NCI-H2227 (cell line): Measurements from ENCODE around the gene LRFN4.

Experiments used
- DNase-seq: peaks from one replicate; lab custom pipeline; 2025; ENCODE audit not compliant: unreplicated experiment; lab: John Stamatoyannopoulos, UW

LRFN4 gene

DNA sequence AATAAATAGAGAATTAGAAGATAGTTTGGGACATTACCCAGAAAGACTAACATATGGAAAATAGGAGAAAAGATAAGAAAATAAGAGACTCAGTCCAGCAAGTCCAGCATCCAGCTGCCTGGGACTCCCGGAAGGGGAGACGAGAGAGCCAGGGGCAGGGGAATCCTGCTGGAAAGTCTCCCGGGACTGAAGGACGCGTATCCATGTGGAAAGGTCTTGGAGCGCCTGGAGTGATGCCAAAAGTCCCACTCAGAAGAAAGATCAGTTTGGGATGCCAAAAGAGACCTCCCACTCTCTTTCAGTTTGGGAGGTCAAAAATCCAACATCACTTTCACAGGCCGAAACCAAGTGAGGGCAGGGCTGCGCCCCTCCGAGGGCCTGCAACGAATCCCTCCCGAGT, 30.7 kb downstream of the LRFN4 start:
- DNase-seq = no peak

- DNase-seq = no peak
Measured at GRCh38 chr11:66888282-66888681, 31.4 kb downstream of the LRFN4 start.

GRCh38 chr11:66889960-66890359, 33.1 kb downstream of the LRFN4 start:
- DNase-seq = no peak

DNA sequence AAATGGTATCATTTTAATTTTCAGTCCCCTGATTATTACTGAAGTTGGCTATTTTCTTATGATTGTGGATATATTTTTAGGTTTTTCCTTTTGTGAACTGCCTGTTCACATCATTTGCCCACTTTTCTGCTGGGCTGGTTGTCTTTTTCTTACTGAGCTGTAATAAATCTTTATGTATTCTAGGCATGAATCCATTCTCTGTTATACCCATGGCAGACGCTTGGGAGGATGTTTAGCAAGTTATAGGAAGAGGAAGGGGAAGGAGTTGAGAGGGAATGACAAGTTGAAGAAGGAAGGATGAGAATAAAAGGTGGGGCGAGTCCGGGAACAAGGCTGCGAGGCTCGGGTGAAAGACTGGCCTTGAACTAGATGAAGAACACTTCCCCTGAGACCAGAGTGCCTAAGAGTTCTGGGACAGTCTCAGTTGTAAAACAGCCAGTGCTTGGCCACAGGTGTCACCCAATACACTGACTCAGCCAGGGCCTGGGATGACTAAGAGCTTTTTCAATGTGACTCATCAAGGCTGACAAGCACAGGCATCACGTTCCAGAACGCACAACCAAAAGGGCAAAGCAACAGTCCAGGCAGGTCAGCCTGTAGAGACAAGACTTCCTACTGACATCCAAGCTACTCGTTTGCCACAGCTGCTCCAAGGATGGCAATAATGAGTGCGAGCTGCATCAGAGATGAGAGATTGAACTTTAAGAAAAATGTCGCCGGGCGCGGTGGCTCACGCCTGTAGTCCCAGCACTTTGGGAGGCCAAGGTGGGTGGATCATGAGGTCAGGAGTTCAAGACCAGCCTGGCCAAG, 35.2 kb downstream of the LRFN4 start:
- no peak for DNase-seq

GRCh38 chr11:66892911-66893310, 36.0 kb downstream of the LRFN4 start:
- DNase-seq = no peak

GRCh38 chr11:66894141-66894540, 37.3 kb downstream of the LRFN4 start:
- no peak for DNase-seq

GRCh38 chr11:66901964-66902390, 45.1 kb downstream of the LRFN4 start:
- no peak for DNase-seq

DNA sequence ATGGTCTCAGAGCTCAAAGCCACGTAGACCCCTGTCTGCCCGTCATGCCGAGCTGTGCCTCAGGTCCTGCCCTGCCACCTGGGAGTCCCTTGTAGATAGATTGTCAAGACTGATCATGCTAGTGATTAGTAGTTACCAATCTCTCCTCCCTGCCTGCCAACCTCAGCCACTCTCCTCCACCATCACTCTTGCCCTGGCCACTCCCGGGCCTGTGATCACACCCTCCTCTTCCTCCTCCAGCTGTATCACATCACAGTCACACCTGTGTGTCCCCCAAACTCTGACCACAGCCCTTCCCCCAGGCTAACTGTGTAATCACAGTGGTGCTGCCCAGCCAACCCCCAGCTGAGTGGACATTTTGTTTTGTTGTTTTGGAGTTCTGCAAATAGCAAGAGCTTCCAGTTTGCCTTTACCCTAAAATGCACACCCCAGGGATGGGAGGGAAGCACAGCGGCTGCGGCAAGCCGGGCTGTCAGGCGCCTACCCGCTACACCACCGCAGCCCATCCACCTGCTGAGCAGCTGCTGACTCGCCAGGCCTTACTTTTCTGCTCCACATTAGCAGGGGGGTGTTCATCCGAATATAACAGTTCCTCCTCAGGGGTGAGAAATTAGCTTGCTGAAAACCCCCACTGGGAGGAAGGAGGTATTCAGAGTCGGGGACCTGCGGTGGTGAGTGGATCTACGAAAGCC, 45.8 kb downstream of the LRFN4 start:
- no peak for DNase-seq

GRCh38 chr11:66904055-66904454, 47.2 kb downstream of the LRFN4 start:
- DNase-seq = no peak

GRCh38 chr11:66904561-66904960, 47.7 kb downstream of the LRFN4 start:
- no peak for DNase-seq

DNA sequence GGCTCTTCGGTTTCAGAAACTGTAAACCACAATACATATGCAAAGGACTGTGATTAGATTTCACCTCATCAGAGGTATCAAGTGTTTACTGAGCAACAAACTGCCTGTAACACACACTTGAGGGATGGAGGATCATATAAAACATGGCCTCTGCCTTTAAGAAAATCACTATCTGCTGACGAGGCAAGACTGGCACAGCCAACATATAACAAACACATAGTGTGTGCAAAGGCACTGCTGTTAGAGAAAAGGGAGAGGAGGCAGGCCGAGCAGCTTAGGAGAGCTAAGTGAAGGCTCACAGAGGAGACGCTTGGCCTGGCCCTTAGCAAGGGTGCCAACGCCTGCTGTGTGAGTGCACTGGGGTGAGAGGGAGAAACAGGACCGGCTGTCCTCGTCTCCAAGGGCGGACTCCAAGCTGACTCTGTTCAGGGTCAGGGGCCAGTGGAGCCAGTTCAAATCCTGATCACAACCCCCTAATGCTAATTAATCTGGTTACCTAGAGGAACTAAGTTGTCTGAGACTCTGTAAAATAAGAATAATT, 48.2 kb downstream of the LRFN4 start:
- no peak for DNase-seq

GRCh38 chr11:66905631-66906030, 48.8 kb downstream of the LRFN4 start:
- DNase-seq = no peak

GRCh38 chr11:66906061-66906733, 49.3 kb downstream of the LRFN4 start:
- DNase-seq = no peak

DNA sequence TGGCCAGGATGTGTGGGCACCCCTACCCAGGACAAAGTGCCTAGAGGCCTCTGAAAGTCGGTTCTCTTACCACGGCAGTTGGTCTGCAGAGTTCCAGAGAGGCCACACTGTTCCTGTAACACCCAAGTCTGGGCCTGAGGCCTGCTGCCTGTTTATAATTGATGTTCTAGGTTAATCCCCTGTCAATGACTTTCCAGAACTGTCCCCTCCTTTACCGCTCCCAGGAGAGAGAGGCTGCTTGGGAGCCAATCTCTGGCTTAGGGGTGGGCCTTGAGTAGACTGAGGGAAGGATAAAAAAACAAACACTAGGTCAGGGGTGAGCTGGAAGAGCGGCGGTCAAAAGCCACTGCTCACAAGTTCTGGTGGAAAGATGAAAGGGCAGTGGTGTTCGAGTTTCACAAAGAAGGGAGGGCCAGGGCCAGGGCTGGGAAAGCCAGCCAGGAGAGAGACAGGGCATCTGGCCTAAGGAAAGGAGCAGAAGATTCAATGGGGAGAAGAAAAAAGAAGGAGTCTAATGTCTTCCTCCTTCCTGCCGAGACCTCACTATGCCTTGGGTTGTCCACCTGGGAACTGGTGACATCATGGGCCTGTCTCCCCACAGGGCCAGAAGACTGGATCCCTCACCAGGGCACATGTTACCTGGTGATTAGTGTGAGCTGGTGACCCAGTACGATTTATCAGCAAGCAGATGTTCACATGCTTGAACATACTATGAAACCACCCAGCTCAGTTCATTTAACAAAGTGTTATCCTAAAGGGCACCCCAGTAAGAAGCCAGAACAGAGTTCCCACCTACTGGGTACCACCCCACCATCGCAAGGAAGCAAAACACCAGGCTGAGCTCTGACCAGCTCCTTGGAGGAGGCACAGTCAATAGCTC, 51.1 kb downstream of the LRFN4 start:
- no peak for DNase-seq

DNA sequence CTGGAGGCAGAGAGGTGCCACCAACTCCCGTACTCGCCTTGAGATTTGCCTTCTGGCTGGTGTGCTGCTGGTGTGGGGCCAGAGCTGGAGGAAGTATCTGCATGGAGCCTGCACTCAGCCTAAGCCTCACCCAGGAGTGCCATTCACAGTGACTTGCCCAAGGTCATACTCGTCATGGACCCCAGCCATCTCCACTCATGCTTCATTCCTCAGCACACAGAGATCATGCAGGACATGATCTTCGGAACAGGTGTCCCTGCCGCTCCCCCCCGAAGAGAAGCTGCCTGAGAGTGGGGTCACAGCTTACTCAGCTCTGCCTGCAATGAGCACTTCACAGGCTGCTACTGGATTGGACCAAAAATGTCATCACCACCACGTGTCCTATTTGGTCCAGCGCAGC, 52.3 kb downstream of the LRFN4 start:
- no peak for DNase-seq

DNA sequence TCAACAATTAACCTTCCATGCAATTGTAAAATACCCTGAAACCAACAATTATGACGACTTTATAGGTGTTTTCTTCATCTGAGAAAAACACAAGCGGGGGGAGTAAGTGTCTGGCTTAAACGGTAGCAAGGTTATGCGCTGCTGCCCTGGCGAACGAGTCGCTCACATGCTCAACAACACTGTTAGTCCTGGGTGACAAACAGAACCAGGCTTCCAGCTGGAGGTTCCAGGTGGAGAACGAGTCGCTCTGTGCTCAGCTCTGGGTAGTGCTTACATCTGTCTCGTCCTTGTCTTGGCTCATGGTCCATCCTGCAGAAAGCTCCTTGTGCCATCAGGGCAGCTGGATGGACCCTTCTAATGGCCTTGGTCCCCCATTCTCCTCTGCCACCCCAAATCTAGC, 53.2 kb downstream of the LRFN4 start:
- DNase-seq = no peak
